VCaP (cell line): ENCODE measurements around the gene VWA5A.
A peak's percentile ranks its signal among the peaks of the same experiment; 100 is the strongest.

ENCODE experiments used
- H3K27ac ChIP-seq: fragments of 450-650 bp; 2 replicates; pipeline ENCODE4 v1.5.1; 2017
- TF ChIP-seq, protein P1 (sequence below): fragments of 450-650 bp; conservative IDR thresholded peaks from 2 replicates; pipeline ENCODE4 v1.5.1; 2017; ENCODE audit warnings: mild to moderate bottlenecking, moderate library complexity

Gene VWA5A

DNA sequence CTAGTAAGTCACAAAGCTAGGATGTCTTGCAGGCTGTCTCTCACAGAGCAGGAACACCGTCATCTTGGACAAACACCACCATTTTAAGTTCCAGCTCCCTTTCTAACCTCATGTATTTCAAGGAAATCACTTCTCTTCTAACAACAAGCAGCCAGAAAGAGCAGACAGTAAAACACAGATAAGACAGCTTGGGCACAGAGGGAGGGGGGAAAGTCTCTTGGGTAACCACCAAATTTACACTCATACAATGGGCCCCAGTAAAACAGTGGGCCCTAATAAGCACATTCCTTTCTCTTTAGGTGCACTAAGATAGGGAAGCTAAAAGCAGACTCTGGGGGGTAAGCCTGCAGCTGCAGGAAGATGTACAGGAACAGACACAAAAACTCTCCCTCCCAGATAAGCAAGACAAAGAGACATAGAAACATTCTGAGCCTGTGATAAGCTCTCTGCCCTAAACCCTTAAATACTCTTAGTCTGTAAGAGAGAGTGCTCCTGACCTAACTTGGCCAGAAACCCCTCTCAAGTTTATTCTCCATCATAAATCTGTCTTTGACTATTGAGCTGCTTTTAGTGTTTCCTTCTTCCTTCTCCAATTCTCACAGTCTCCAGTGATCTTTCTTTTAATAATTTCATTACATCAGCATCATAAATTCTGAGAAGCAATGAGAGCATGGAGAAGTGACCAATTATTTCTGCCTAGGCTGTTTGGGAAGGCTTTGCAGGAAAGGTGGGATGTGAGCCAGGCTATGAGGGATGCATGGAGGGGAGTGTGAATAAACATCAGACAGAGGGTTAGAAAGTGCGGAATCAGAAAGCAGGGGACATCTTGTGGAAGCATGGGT, 75.3 kb downstream of the VWA5A start:
- TF ChIP-seq, protein P1, sequence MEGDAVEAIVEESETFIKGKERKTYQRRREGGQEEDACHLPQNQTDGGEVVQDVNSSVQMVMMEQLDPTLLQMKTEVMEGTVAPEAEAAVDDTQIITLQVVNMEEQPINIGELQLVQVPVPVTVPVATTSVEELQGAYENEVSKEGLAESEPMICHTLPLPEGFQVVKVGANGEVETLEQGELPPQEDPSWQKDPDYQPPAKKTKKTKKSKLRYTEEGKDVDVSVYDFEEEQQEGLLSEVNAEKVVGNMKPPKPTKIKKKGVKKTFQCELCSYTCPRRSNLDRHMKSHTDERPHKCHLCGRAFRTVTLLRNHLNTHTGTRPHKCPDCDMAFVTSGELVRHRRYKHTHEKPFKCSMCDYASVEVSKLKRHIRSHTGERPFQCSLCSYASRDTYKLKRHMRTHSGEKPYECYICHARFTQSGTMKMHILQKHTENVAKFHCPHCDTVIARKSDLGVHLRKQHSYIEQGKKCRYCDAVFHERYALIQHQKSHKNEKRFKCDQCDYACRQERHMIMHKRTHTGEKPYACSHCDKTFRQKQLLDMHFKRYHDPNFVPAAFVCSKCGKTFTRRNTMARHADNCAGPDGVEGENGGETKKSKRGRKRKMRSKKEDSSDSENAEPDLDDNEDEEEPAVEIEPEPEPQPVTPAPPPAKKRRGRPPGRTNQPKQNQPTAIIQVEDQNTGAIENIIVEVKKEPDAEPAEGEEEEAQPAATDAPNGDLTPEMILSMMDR = no peak
- H3K27ac ChIP-seq = no peak overlapping the region

DNA sequence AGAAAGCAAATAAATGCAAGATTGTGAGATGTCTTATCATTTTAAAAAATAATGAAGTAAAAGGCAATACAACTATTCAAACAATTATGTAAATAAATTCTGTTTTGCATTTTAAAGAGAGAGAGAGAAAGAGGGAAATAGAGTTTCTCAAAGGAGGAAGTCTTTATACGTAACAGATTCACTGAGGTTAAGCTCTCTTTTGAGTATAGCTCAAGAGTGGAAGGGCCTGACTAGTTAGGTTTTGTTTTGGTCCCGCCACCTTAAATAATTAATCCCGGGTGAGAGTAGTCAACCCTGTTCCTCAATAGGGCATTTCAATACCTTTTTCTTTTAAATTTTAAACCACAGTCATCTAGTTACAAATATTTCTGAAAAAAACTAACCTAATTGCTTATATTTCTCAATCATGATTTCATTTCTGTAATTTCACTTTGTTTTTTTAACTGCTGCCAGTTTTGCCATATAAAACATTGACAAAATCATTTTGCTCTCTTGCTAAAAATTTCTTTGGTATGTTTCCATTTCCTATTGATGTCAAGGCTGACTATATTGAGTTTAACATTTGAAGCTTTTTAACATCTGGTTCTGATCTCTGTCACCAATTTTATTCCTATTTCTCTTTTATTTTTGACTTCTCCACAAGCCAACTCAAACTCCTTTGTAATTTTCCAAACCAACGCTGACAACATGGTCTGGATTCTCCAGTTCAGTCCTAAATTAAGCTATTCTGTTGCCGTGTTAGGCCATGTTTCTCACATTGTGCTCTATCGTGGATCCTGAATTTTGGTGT, 78.2 kb downstream of the VWA5A start:
- no peak overlapping the region for H3K27ac ChIP-seq
- TF ChIP-seq, protein P1 = no peak

DNA sequence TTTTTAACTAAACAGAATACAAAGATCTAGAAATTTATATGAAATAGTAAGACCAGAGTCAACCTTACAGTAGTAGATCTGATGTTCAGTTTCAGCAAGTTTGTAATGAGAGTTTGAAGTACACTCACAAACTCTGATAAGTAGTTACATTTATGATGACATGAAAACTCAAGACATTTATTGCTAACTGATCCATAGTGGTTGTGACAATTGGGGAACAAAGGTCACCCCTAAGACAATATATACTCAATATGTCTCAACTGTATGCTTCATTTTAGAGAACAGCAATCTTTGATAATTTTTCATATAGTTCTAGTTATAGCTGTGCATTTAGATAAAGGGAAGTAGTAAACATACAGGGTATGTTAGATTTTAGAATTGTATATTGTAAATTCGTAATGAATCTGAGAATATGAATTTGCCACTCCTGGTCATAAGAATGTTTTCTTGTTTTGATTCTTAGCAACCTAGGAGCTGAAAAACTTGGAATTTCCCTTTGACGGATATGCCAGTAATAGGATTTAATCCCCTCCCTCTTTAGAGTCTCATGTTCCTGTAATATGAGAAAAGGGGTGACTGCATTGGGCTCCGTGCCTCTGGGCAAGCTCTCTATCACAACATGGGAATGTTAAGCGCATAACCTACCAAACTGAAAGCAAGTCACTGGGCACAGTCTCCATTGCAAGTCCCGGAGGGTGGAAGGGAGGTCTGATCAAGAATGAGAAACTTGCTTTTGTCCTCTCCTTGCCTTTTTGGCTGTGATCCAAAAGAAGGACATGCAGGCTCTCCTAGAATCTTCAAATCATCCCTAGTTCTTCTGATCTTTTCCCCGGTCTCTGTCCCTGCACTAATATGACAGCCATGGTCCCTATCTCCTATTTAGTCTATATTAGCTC, 79.3 kb downstream of the VWA5A start:
- TF ChIP-seq, protein P1 = no peak
- H3K27ac ChIP-seq = no peak overlapping the region

DNA sequence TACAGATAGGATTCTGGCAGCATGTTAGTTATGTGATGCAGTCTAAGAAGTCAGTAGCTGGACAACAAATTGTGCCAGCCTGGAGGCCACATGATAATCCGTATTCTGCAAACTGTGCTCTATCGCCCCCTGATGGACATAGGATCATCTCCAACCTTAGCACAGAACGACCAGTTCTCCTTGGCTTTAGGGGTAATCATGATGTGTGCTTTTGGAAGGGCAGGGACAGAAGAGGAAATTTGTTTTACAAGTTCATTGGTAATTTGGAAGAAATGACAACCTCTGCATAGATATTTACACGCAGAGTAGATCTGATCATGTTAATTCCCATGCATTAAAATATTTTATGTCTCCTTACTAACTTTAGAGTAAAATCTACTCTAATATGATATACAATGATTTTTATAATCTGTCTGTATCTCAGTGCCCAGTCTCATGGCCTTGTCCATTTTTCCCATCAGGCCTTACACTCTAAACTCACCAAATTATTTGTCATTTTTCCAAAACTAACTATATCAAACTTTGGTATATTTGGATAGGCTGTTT, 80.0 kb downstream of the VWA5A start:
- TF ChIP-seq, protein P1 = peak; percentile 72
- H3K27ac ChIP-seq = no peak overlapping the region
